HG03139 (cell line): ENCODE data around the gene KPNB1.

Experiments
- ATAC-seq: cut with Tn5 transposase; IDR thresholded peaks from one replicate; pipeline ENCODE4 v1.9.1; 2021; ENCODE audit not compliant: unreplicated experiment

Gene KPNB1

DNA sequence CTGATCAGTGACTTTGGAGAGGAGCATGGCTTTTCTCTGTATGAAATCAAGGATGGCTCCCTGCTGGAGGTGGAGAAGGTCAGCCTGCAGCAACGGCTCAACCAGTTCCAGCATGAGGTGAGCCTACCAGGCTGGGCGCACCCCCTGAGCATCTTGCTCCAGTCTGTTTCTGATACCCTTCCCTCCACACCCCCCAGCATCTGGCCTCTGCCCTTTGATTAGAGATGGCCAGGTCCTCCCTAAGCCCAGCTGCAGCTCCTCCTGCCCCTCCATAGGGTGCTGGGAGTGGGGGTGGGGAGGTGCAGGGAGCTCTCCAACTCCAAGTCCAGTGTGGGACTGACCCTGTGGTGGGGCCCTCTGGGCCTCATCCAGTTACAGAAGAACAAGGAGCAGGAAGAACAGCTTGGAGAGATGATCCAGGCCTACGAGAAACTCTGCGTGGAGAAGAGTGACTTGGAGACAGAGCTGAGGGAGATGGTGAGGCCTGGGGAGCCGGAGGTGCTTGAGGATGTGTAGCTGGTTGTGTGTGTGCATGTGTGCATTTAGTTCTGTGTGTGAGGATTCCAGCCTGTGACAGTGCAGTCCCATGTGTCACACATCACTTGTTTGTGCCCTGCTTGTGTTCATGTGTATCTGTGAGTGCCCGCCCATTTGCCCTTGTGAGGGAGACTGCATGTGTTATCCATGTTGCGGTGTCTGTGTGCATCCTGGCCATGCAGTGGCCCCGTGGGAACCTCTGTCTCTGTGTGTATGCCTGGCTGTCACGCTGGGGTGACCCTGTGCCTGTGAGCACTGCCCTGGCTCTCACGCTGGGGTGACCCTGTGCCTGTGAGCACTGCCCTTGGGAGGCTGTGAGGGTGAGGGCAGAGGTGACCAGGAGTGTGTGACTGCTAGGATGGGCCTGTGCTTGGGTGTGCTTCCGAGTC is 47.3 kb downstream of the KPNB1 start:
- no peak for ATAC-seq

DNA sequence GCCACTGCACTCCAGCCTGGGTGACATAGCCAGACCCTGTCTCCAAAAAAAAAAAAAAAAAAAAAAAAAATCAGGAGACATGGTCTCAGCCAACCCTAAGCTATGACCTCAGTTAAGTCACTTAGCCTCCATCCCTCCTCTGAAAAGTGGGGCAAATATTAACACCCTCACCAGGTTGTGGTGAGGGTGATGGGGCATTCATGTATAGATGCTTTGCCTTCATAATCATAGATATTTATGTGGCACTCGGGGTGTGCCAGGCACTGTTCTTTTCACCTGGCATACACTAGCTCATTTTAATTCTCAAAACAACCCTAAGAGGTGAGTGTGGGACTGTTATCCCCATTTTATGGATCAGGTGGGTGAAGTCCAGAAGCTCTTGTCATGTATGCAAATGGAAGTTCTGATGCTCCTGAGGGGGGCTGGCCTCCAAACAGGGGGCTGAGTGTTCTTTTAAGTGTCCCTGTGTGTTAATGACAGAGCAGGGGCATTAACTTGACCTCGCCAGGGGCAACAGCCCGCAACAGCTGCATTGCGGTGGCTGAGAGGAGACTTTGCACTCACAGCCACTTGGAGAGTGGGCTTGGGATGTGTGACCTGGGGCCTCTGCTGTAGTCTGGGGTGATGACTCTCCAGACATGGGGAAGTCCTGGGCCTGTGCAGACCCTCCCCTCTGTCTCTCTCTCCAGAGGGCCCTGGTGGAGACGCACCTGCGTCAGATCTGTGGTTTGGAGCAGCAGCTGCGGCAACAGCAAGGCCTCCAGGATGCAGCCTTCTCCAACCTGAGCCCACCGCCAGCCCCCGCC is 48.4 kb downstream of the KPNB1 start:
- ATAC-seq = no peak

DNA sequence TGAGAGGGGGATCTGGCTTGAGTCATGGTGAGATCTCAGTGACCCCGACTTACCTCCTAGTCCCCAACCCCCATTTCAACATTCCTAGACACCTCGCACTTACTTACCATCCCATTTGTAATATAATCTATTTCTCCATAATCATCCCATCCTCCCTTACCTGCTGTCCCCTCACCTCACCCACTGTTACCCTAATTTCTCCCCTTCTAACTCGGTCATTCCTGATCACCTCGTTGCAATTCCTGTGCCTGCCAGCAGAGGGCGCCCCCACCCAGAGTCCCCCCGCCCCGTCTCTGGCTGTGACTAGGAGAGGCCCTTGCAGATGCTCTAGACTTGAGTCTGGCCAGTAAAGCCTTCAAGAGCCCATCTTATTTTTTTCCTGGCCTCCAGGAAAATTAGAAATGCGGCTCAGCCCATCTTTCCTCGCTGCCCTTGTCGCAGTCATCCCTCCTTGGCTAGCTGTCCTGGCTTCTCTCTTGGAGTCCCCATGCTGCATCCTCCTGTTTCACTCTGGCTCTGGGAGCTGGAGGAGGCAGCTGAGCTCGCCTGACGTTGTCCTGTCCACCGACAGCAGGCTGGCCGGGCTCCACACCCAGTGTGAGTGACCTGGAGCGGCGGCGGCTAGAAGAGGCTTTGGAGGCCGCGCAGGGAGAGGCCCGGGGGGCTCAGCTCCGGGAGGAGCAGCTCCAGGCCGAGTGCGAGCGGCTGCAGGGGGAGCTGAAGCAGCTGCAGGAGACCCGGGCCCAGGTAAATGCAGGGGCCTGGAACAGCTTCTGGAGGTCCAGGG is 49.2 kb downstream of the KPNB1 start:
- no peak for ATAC-seq

DNA sequence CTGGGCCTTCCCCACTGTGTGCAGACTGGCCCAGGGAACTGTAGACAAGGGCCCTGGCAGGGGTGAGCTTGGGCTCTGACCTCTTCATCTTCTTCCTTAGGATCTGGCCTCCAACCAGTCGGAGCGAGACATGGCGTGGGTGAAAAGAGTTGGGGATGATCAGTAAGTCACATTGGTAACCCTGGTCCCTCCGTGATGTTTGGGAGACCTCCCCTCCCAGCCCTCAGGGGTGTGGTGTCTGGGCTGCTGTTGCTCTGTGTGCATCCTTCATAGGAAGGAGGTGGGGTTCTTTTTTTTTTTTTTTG is 49.8 kb downstream of the KPNB1 start:
- no peak for ATAC-seq

DNA sequence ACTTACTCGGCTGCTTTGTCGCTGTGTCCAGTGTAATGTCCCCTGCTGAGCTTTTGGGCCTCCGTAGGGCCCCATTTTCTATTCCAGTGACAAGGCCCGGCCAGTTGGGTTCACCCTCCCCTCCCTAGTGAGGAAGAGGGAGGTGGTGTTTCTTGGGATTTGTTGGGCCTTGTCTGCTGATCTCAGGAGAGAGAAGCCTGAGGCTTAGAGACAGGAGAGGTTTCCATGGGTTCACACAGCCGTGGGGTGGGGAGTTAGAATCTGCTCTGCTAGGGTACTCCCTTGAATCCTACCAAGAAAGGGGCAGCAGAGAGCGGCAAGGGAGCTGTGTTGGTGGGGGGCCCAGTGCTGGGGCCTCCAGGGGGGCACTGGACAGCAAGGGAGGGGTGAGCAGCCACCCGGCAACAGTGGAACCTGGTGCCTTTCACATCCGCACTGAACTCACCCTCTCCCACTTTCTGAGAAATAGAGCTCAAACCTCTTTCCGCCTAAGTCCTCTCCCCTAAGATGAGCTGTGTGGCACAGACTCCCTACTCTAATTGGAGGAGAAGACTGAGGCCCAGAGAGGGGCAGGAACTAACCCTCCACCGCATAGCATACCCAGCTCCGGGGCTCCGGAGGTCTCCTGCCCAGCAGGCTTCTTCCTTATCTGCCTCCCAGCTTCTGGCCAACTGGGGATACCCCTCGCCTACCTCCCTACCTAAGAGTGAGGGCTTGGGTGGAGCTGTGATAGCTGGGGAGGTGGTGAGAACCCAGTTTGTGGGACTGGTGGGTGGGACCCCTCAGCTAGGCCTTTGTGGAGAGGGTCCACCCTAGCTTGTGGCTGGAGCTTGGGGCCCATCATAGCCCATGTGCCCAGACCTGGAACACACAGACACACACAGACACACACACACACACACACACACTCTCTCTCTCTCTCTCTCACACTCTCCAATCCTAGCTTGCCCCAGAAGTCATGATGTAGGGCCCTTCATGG is 51.0 kb downstream of the KPNB1 start:
- ATAC-seq = no peak

DNA sequence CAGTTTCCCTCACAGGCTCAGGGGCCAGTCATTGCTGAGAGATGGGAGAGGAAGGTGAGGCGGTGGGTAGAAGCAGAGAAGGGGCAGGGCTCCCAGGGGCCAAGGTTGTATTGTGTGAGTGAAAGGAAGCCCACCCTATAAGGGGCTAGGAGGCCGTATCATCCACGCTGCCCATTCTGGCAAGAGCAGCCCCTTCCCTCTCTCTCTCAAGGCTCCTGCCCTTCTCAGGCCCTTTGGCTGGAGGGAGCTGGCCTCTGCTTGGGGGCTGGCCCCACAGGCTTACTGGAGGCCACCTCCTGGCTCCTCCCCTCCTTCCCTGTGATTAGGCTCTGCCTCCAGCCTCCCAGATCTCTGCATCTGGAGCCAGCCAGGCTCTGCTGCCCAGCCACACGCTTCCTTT is 51.9 kb downstream of the KPNB1 start:
- ATAC-seq = no peak

DNA sequence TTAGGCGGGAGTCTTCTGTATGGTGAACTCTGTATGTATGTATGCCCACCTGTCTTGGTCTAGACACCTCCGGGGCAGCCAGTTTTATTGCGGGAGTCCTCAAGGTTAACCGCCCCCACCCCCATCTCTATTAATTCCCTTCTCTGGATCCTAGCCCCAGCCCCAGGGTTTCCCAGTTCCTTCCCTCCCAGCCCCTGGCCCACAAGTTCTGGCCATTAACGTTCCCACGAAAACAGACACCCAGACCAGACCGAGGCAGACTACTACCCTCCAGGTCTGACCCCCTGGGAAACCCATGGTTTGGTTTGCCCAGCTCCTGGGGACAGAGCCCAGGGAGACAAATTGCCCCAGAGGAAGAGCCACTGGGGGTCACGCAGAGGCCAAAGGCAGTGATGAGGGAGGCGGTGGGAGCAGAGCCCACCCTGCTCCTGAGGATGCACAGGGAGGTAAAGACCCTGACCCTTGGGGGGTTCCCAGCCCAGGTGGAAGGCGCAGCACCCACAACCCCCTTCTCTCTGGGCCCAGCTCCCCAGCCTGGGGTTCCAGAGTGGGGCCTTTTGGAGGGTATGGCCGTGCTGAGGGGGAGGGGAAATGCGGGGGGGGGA is 52.8 kb downstream of the KPNB1 start:
- ATAC-seq = no peak

DNA sequence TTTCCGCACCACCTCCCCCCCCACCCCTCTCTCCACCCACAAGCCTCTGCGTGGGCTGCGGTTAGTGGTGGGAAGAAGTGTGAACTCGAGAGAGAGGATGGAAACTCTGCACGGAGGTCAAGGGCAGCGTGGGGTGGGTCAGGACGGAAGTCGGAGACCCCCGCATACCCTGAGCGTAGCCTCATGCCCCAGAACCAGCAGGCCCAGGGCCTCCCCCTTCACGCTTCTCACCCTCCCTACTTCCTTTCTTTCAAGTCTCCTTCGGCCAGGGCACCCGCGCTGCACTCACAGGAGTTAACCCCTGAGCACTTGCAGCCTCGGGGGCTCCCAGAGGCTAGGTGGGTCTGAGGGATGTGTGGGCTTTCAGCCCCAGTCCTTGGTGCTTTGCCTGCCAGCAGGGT is 53.5 kb downstream of the KPNB1 start:
- no peak for ATAC-seq

DNA sequence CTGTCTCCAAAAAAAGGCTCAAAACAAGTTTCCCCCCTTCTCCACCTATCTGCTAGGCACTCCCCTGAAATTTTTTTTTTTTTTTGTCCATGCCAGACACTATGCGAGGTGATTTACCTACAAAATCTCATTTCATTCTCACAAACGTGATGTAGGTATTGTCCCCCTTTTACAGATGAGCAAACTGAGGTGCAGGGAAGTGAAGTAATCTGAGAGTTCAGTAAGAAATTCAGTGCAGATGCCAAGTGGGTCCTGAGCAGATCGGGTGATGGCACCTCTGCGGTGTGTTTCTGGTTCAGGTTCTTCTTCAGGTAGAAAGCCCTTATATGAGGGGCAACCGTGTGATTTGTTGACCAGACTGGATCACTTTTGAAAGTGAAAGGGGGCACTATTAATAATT is 54.0 kb downstream of the KPNB1 start:
- ATAC-seq = no peak

DNA sequence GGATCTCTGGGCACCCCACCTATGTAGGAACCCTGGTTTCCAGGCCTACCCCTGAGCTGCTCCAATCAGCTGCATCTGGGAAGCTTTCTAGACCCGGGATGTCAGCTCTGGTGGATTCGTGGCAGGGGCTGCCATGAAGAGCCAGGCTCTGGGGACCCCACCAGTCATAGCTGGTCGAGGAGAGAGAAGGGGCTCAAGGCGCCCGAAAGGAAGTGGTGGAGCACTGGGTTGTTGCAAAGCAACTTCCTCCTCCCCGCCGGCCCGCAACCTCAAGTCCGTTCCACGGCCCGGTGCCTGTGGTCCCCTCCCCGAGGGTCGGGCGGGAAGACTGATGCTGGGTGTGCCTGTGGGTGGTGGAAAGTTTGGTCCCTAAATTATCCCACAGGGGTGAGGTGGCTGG is 54.4 kb downstream of the KPNB1 start:
- no peak for ATAC-seq

DNA sequence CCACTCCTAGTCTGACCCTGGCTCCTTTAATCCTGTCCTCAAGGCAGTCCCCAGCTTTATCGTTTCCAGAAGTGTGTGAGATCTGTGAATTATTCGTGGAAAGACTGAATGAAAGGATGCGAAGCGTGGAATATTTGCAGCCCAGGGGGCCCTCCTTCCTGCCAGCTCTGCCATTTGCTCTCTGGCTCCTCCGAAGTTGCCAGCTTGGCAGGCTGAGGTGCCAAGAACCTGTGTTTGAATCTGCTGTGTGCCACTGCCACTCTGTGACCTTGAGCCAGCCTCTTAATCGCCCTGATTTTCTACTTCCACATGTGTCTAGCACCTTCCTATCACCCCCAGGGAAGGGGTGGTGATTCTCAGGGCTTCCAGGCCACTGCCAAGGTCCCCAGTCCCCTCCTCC is 55.0 kb downstream of the KPNB1 start:
- no peak for ATAC-seq

DNA sequence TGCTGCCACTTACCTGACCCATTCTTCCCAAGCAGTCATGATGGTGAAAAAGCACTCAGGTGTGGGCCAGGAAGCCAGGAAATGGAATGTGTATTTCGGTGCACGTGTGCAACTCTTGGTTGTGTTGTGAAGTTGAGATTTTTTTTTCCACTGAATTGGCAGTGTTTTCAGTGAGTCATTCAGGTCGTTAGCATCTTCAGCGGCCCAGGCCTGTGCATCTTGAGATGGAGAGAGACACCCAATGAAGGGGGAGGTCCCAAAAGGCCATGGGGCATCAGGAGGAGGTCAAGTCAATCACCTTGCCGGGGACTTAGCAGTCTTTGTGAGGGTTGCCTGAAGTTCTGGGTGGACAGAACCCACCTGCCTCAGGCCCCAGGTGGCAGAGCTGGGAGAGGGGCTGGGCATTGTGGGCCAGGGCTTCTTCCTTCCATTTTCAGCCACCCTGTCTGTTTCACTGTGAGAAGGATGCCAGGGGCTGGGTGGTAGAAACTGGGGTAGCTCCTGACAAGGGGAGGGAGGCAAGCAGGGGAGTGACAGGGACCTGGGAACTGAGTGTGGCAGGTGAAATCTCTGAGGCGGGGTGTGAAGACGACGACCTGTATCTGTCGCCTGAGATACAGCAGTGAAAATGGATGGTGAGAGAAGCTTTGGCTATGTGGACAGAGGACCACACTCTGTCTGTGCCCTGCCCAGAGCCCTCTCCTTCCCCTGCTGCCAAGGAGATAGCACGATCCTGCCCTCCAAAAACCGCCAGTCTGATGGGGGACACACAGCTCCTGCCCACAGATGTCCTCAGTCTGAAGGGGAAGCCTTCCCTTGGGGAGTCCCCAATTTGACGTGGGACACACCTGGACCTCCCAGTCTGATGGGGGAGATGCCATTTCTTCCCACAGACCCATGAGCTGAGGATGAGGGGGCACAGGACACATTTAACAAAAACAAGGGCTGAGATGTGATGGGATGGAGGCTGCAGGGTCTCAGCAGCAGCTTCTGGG is 56.1 kb downstream of the KPNB1 start:
- ATAC-seq = no peak

DNA sequence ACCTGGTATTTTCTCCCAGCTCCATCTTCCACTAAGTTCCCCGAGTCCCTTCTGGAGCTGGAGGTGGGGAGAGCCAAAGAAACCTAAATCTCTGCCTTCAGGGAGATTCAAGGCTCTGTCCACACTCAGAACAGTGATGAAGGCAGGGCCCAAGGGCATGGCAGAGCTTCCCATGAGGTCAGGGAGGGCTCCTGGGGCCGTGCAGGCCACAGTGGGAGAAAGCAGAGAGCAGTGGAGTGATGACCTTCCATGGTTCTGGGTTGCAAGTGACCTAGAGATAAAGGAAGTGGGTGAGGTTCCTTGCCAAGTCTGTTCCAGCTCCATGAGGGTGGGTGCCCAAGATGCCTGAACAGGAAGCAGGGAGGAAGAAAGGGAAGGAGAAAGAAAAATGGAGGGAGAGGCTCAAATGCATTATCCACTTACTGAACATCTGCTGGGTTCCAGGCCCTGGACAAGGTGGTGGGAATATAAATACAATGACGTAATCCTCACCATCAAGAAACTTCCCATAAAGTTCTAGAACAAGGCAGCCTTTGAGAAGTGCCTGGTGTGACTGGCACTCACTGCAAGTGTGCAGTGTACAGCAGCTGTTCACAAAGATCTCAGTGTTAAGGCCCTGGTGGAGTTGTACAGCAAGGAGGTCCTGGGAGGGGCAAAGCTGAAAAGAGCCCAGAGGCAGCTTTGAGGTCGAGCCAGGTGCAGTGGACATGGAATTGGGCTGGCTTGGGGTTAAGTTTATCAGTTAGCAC is 57.5 kb downstream of the KPNB1 start:
- ATAC-seq = no peak

DNA sequence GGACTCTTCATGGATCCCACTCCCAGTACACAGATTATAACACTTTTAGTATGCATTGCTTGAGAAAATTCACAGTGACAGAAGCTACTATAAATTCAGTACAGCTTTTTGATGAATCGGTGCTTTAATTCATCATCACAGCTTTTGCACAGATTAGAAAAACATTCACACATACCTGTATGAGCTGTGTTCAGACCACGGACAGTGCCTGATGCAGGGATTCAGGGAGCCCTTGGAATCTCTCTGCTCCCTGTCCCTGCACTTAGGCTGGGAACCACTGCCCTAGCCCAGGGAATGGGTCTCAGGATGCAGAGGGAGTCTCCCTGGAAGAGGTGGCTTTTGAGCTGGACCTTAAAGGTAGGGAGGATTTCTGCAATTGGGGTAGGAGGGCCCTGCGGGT is 58.2 kb downstream of the KPNB1 start:
- ATAC-seq = no peak

DNA sequence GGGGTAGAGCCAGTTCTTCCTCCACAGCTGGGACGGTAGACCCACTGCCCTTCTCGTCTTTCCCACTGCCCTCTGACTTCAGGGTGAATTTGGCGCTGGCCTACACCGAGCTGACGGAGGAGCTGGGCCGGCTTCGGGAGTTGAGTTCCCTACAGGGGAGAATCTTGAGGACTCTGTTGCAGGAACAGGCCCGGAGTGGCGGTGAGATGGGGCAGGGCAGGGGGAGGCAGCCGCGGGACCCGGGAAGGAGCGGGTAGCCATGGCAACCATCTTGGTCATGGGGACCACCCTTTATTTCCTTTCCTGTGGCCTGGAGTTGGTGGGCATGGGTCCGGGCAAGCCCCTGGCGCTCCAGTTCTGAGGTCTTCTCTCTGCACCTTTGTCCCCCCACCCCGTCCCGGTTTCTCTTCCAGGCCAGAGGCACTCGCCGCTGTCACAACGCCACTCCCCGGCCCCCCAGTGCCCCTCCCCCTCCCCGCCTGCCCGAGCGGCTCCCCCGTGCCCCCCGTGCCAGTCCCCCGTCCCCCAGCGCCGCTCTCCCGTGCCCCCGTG is 58.7 kb downstream of the KPNB1 start:
- no peak for ATAC-seq

DNA sequence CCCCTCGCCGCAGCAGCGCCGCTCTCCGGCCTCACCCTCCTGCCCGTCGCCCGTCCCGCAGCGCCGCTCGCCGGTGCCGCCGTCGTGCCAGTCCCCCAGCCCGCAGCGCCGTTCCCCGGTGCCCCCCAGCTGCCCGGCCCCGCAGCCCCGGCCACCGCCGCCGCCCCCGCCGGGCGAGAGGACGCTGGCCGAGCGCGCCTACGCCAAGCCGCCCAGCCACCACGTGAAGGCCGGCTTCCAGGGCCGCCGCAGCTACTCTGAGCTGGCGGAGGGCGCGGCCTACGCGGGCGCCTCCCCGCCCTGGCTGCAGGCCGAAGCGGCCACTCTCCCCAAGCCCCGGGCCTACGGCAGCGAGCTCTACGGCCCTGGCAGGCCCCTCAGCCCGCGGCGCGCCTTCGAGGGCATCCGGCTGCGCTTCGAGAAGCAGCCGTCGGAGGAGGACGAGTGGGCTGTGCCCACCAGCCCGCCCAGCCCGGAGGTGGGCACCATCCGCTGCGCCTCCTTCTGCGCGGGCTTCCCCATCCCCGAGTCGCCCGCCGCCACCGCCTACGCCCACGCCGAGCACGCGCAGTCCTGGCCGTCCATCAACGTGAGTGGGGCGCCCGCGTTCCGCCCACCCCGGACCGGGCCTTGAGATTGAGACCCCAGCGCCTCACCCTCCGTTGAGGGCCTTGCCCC is 59.3 kb downstream of the KPNB1 start:
- no peak for ATAC-seq

DNA sequence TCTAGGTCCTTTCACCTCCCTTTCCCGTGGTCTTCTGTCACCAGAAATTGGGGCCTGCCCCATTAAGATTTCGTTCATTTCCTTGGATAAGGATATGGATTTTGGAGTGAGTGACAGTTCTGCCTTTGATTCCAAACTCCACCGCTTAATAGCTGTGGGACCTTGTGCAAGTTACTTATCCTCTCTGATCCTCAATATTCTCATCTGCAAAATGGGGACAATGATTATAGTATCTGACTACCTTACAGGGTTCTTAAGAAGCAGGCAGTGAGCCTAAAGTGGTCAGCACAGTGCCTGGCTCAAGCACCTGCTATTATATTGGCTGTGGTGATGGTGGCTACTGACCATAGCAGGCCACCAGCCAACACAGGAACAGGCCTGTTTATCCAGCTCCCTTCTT is 59.9 kb downstream of the KPNB1 start:
- no peak for ATAC-seq
